Prostate gland (tissue), 2 donors: Measurements from ENCODE around the gene GIPC2.

ENCODE experiments used
- CTCF ChIP-seq, 4 experiments: fragments of 200-600 bp in 2 of 4; fragments of 450-650 bp in 2 of 4; sonication (generic) in 2 of 4; IDR thresholded peaks; 1 replicate in 3 of 4; 2 replicates in 1 of 4; pipeline ENCODE4 v1.5.1; 2016 to 2019; ENCODE audit warnings: antibody characterized with exemption in 4 of 4, mild to moderate bottlenecking in 2 of 4, moderate library complexity in 2 of 4
- POLR2A ChIP-seq: fragments of 450-650 bp; IDR thresholded peaks from one replicate; pipeline ENCODE4 v1.6.1; 2016; ENCODE audit warnings: antibody characterized with exemption, mild to moderate bottlenecking
- POLR2AphosphoS5 ChIP-seq: sonication (generic); formaldehyde crosslinking; IDR thresholded peaks from one replicate; pipeline ENCODE4 v1.6.1; 2017; ENCODE audit warnings: antibody characterized with exemption

- TF ChIP-seq CTCF (IDR thresholded peaks at IDR 0.05), result no peak
- TF ChIP-seq POLR2AphosphoS5, result no peak
- no peak for TF ChIP-seq POLR2A
Measured at GRCh38 chr1:78003882-78004718, 41.7 kb upstream of the GIPC2 start.
